Uterus (tissue), 4 donors: ENCODE results near the gene PPME1. TPM values are rescaled to one million over a fixed set of nuclear protein-coding genes. Genes with fewer than 3 reads are reported as not detected.

Experiments
- DNase-seq, 2 donors: peaks; one replicate each; pipeline ENCODE4 v3.0.0-alpha.2; 2019 to 2020
- H3K27ac ChIP-seq, 2 donors: fragments of 200-600 bp; sonication (generic); 1 replicate in 1 of 2; 2 replicates in 1 of 2; pipeline ENCODE4 v1.5.1; 2016 to 2018
- H3K27me3 ChIP-seq, 2 donors: fragments of 200-600 bp; sonication (generic); one replicate each; pipeline ENCODE4 v1.5.1; 2018 to 2019; ENCODE audit warnings: control low read depth in 1 of 2
- H3K36me3 ChIP-seq, 2 donors: fragments of 200-600 bp; sonication (generic); one replicate each; pipeline ENCODE4 v1.5.1; 2019; ENCODE audit warnings: control low read depth in 1 of 2
- H3K4me1 ChIP-seq, 2 donors: fragments of 200-600 bp; sonication (generic); one replicate each; pipeline ENCODE4 v1.5.1; 2018 to 2019; ENCODE audit warnings: control low read depth in 1 of 2
- H3K4me3 ChIP-seq, 2 donors: fragments of 200-600 bp; sonication (generic); 1 replicate in 1 of 2; 2 replicates in 1 of 2; pipeline ENCODE4 v1.5.1; 2018 to 2019; ENCODE audit warnings: mild to moderate bottlenecking in 1 of 2
- H3K9me3 ChIP-seq, 2 donors: fragments of 200-600 bp; sonication (generic); one replicate each; pipeline ENCODE4 v1.5.1; 2019; ENCODE audit warnings: control low read depth in 1 of 2
- CTCF ChIP-seq, 4 experiments: fragments of 200-600 bp in 2 of 4; fragments of 450-650 bp in 2 of 4; sonication (generic) in 2 of 4; IDR thresholded peaks; one replicate each; pipeline ENCODE4 v1.5.1; 2016 to 2019; ENCODE audit warnings: antibody characterized with exemption in 4 of 4, mild to moderate bottlenecking in 2 of 4, moderate library complexity in 1 of 4
- POLR2A ChIP-seq, 2 donors: fragments of 450-650 bp; IDR thresholded peaks; one replicate each; pipeline ENCODE4 v1.6.1; 2016; ENCODE audit warnings: antibody characterized with exemption in 2 of 2, mild to moderate bottlenecking in 1 of 2, moderate library complexity in 1 of 2
- intact Hi-C: fragments of 100-400 bp; cut with DNase I; formaldehyde crosslinking; loops from one replicate; pipeline ENCODE4 v1.15.1; 2023; ENCODE audit warnings: low total_unique reads
- total RNA-seq, 4 donors: library from RNA; depleted of rRNA in 3 of 4; stranded (reverse); fragments of >200 nt in 3 of 4; gene quantifications; one replicate each; pipeline versions ENCODE4 v1.1.0 to v1.2.4, GENCODE V29; 2014 to 2023
- donor health status: DM: yes; HTN: yes; CAD: no.

Gene PPME1
- total RNA-seq, 4 donors from 2014 or later, result 12.6 to 60.0 (median 45.3) TPM

DNA sequence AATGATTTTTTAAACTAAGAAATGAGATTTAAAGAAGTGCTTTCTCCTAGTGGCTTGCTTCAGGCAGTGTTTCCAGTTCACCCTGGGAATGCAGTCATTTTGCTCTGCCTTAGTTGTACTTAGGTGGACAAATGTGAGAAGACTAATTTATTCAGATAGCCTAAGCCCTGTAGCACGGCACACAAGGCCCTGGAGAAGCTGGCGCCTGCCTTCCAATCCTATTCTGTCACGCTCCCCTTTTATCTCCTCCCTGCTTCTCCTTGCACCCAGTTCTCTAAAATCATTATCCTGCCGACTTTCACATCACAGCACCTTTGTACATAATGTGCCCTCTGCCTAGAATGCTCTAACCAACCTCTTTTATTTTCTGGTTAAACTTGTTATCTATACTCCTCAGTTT, 64.0 kb downstream of the PPME1 start:
- H3K27ac ChIP-seq, result no peak overlapping the region
- no peaks in the 10 kb centered on the region for H3K27me3 ChIP-seq
- H3K36me3 ChIP-seq, result no peaks in the 10 kb centered on the region
- no peak overlapping the region for H3K4me3 ChIP-seq
- intact Hi-C loops, result no loop called here
- H3K9me3 ChIP-seq, result no peaks in the 10 kb centered on the region
- no peaks in the 10 kb centered on the region for H3K4me1 ChIP-seq
- DNase-seq, result no peak
- no peak for TF ChIP-seq POLR2A (IDR thresholded peaks at IDR 0.05)
- no peak for TF ChIP-seq CTCF (IDR thresholded peaks at IDR 0.05)

GRCh38 chr11:74237541-74237940, 66.5 kb downstream of the PPME1 start:
- H3K9me3 ChIP-seq, result no peaks in the 10 kb centered on the region
- H3K36me3 ChIP-seq, result no peaks in the 10 kb centered on the region
- no peaks in the 10 kb centered on the region for H3K27me3 ChIP-seq
- no peaks in the 10 kb centered on the region for H3K4me1 ChIP-seq
- intact Hi-C loops, result no loop called here
- TF ChIP-seq POLR2A (IDR thresholded peaks at IDR 0.05), result no peak
- no peak for TF ChIP-seq CTCF (IDR thresholded peaks at IDR 0.05)
- no peak for DNase-seq
- H3K27ac ChIP-seq, result no peak overlapping the region
- H3K4me3 ChIP-seq, result no peak overlapping the region

GRCh38 chr11:74238243-74238642, 67.2 kb downstream of the PPME1 start:
- no peak for DNase-seq
- no peak for TF ChIP-seq CTCF (IDR thresholded peaks at IDR 0.05)
- TF ChIP-seq POLR2A (IDR thresholded peaks at IDR 0.05), result no peak
- no peaks in the 10 kb centered on the region for H3K36me3 ChIP-seq
- no peak overlapping the region for H3K4me3 ChIP-seq
- intact Hi-C loops, result no loop called here
- no peak overlapping the region for H3K27ac ChIP-seq
- no peaks in the 10 kb centered on the region for H3K27me3 ChIP-seq
- H3K9me3 ChIP-seq, result no peaks in the 10 kb centered on the region
- H3K4me1 ChIP-seq, result no peaks in the 10 kb centered on the region

DNA sequence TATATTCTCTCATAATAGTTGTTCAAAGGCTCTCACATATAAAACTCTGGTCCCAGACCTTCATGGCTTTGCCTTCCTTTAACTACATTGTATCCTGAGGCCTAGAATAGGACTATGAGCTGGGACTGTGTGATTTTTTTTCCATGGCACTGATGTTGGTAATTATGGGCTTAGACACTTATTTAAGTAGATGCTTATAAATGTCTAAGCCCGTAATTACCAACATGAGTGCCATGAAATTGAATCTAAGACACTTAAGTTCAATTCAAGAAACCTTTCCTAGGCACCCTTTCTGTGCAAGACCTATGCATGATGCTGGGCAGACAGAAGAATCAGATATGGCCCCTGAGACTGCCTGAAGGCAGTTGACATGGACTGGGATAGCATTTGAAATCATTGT, 77.4 kb downstream of the PPME1 start:
- H3K27ac ChIP-seq, result no peak overlapping the region
- H3K27me3 ChIP-seq, result no peaks in the 10 kb centered on the region
- no peaks in the 10 kb centered on the region for H3K9me3 ChIP-seq
- H3K36me3 ChIP-seq, result no peaks in the 10 kb centered on the region
- no peak overlapping the region for H3K4me3 ChIP-seq
- intact Hi-C loops, result no loop called here
- TF ChIP-seq POLR2A (IDR thresholded peaks at IDR 0.05) (no peak), CTCF (IDR thresholded peaks at IDR 0.05) (no peak)
- DNase-seq, result no peak
- no peaks in the 10 kb centered on the region for H3K4me1 ChIP-seq

- no peak for DNase-seq
- Histone ChIP-seq H3K27me3 (no peaks in the 10 kb centered on the region), H3K9me3 (no peaks in the 10 kb centered on the region), H3K36me3 (no peaks in the 10 kb centered on the region), H3K27ac (no peak overlapping the region), H3K4me1 (no peaks in the 10 kb centered on the region), H3K4me3 (no peak overlapping the region)
- no peak for TF ChIP-seq CTCF (IDR thresholded peaks at IDR 0.05)
- TF ChIP-seq POLR2A (IDR thresholded peaks at IDR 0.05), result no peak
- intact Hi-C loops, result no loop called here
Observed at GRCh38 chr11:74249496-74249895, 78.4 kb downstream of the PPME1 start.
